GM21737 (cell line): ENCODE data around the gene COG7.
"Not testable (repeated sequence)": the region's sequence is repeated elsewhere in the genome, so short reads cannot be mapped to it uniquely, and the experiment has no call there.

ENCODE experiments used
- ATAC-seq: cut with Tn5 transposase; IDR thresholded peaks from one replicate; pipeline ENCODE4 v1.9.1; 2021; ENCODE audit warnings: mild to moderate bottlenecking, moderate library complexity; ENCODE audit not compliant: unreplicated experiment

The COG7 gene

DNA sequence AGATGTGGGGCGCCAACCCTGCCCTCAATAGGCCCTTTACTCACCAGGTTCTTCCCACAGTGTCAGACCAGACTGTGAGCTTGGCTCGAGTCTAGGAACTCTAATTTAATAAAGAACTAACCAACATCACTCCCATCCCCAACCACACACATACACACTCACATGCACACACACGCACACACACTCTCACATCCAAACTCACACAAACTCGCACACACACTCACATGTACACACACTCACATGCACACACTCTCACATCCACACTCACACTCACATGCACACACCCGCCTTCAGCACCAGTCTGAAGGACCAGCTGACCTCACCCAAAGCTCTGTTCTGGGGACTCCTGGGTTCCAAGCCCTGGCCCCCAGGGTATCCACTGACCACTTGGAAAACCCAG, 63.8 kb downstream of the COG7 start:
- ATAC-seq = no peak

DNA sequence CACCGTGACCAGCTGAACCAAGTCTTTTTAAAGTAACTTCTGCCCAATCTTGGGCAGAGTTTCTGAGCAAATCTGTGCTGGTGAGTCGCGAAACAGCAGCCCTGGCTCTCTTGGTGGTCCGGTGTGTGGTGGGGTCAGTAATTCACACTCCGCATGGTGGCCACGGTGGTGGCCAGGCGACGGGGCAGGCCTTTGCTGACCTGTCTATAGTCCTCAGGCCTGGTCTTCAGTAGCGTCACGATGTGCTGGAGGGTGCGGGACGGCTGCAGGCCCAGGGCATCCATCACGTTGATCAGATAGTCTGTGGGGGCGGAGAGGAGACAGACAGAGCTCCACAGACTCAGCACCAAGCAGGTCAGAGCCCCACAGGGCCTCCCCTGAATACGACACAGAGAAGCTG, 64.2 kb downstream of the COG7 start:
- ATAC-seq = no peak

DNA sequence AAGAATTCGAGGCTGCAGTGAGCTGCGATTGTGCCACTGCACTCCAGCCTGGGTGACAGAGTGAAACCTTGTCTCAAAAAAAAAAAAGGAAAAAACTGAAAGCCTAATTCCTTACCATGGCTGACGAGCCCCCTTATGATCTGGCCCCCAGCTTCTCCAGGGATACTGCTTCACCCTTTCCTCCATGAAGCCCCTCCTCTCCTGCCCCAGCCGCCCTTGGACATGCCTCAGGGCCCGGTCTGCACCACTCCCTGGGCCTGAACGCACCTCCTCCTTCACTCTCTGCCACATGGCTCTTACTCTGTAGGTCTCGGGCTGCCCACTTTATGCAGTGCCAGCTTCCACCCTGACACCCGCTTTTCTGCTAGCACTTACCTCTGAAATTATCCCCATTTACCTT, 65.3 kb downstream of the COG7 start:
- ATAC-seq = no peak

DNA sequence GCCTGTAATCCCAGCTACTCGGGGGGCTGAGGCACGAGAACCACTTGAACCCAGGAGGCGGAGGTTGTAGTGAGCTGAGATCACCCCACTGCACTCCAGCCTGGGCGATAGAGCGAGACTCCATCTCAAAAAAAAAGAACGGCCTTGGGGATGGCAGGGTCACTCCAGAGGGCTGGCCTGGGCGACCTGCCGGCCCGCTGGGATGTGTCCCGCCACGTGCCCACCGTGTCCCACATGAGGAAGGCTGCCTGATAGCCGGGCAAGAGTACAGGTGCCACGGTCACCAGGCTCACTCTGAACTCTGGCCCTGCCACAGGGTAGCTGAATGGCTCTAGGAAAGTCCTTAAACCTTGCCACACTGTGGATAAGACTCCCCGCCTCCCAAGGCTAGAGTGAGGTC, 67.5 kb downstream of the COG7 start:
- no peak for ATAC-seq

GRCh38 chr16:23384878-23385277, 68.1 kb downstream of the COG7 start:
- ATAC-seq = no peak

DNA sequence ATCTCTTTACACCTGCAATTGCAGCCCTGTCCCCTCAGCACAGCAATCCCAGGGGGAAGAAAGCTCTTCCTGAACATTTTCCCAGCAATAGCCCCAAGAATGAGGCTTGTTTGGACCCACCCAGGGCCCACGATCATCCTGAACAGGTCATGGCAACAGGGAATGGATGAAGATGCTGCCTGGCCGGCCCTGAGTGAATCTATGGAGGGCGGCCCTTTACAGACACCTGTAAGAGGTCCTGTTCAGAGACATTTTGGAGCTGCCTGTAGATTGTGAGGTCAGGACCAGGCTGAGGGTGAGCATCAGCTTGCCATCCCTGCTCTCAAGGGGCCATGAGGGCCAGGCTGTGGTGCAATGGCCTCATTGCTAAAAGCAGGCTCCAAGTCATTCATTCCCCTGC, 69.1 kb downstream of the COG7 start:
- no peak for ATAC-seq

- ATAC-seq = no peak
Measured at GRCh38 chr16:23382279-23382678, 70.7 kb downstream of the COG7 start.

DNA sequence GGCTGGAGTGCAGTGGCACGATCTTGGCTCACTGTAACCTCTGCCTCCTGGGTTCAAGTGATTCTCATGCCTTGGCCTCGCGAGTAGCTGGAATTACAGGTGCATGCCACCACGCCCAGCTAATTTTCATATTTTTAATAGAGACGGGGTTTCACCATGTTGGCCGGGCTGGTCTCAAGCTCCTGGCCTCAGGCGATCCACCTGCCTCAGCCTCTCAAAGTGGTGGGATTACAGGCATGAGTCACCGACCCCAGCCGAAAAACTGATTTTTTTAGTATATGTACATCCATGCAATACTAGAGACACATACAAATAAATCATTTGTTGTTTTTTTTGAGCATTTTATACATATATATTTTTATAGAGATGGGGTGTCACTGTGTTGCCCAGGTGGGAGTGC, 71.3 kb downstream of the COG7 start:
- ATAC-seq = not testable (repeated sequence)

GRCh38 chr16:23380501-23380951, 72.5 kb downstream of the COG7 start:
- no peak for ATAC-seq

- ATAC-seq = no peak
Measured at GRCh38 chr16:23379707-23380106, 73.3 kb downstream of the COG7 start.

DNA sequence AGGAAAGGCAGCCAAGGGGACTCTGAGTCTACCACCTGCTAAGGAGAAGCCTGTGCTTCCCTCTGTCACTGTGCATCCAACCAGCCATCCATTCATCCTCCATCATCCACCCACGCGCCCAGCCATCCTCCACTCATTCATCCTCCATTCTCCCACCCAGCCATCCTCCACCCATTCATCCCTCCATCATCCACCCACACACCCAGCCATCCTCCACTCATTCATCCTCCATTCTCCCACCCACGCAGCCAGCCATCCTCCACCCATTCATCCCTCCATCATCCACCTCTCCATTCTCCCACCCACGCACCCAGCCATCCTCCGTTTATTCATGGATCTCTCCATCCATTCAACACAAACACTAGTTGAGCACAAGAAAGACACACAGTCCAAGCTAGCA, 74.1 kb downstream of the COG7 start:
- no peak for ATAC-seq

- ATAC-seq = no peak
Measured at GRCh38 chr16:23378256-23378655, 74.7 kb downstream of the COG7 start.

- ATAC-seq = no peak
Measured at GRCh38 chr16:23377071-23377931, 75.7 kb downstream of the COG7 start.

DNA sequence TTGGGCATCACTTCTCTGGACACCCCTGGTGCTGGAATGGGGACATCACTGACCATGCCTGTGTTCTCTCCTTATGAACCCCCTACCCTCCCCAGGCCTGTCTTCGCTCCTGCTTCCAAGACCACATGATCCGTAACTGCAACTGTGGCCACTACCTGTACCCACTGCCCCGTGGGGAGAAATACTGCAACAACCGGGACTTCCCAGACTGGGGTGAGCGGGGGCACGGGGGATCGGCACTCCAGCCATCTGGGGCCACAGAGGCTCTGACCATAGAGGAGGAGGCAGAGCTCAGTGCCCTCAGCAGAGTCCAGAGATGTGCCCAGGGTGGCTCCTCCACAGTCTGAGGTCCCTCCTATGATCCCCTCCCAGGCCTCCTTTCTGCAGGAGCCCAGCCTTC, 77.3 kb downstream of the COG7 start:
- ATAC-seq = no peak

GRCh38 chr16:23374721-23375510, 78.1 kb downstream of the COG7 start:
- no peak for ATAC-seq

GRCh38 chr16:23373436-23374219, 79.4 kb downstream of the COG7 start:
- no peak for ATAC-seq

- no peak for ATAC-seq
Measured at GRCh38 chr16:23371368-23371767, 81.6 kb downstream of the COG7 start.

DNA sequence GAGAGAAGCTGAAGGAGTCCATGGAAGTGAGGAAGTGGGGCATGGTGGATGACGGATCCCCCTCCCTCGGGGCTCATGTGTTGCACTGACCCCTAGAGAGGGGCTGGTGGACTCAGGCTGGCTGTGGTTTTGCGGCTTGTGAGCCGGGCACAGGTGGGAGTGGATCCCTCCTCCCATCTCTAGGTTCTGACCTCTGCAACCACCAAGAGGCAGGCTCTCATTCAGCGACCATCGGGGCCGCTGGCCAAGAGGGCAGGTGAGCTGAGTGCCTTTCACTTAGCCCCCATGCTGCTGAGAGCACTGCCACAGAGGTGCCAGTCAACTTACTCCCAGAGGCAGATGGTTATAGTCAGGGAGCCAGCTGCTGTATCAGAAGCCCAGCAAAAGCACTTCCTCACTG, 83.6 kb downstream of the COG7 start:
- ATAC-seq = no peak

GRCh38 chr16:23368469-23368868, 84.5 kb downstream of the COG7 start:
- ATAC-seq = no peak

GRCh38 chr16:23367988-23368387, 85.0 kb downstream of the COG7 start:
- ATAC-seq = no peak

GRCh38 chr16:23367564-23367963, 85.4 kb downstream of the COG7 start:
- ATAC-seq = no peak
